Measurements from ENCODE around the gene AOPEP. TPM values are rescaled to one million over a fixed set of nuclear protein-coding genes. Genes with fewer than 3 reads are reported as not detected.

AOPEP gene
- total RNA-seq, 6 donors from 2014 or later, result 55.4 to 410 (median 111) TPM

DNA sequence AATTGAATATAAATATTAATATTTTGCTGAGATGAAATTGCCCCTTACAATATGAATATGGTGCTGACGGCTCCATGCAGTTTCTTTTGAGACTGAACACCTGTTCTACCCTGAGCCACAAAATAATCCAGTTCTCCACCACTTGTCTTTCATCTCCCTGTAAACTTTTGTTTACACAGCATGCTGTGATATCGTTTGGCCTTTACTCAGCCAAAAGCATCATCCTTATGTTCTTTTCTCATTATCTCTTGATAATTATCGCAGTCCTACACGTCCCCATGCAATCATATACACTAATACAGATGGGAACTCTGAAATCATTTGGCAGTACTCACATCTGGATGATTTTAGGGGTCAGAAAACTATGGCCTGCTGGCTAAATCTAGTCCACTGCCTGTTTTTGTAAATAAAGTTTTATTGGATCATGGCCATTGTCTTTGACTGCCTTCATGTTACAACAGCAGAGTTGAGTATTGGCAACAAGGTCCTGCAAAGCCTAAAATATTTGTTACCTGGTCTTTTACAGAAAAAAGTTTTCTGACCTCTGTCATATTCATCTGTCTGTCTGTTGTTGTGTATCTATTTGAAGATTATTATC lies 53.3 kb downstream of the AOPEP start:
- Histone ChIP-seq H3K27ac (no peak overlapping the region), H3K27me3 (no peaks in the 10 kb centered on the region), H3K36me3 (no peaks in the 10 kb centered on the region), H3K4me1 (peaks cover 0 to 11% (median 9%) of the 10 kb centered on the region in 4 donors), H3K4me3 (no peak overlapping the region), H3K9me3 (no peaks in the 10 kb centered on the region)
- DNase-seq, result no peak
- TF ChIP-seq, protein P1, sequence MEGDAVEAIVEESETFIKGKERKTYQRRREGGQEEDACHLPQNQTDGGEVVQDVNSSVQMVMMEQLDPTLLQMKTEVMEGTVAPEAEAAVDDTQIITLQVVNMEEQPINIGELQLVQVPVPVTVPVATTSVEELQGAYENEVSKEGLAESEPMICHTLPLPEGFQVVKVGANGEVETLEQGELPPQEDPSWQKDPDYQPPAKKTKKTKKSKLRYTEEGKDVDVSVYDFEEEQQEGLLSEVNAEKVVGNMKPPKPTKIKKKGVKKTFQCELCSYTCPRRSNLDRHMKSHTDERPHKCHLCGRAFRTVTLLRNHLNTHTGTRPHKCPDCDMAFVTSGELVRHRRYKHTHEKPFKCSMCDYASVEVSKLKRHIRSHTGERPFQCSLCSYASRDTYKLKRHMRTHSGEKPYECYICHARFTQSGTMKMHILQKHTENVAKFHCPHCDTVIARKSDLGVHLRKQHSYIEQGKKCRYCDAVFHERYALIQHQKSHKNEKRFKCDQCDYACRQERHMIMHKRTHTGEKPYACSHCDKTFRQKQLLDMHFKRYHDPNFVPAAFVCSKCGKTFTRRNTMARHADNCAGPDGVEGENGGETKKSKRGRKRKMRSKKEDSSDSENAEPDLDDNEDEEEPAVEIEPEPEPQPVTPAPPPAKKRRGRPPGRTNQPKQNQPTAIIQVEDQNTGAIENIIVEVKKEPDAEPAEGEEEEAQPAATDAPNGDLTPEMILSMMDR (IDR thresholded peaks at IDR 0.05), result no peak
- TF ChIP-seq EP300 (IDR thresholded peaks at IDR 0.05), result no peak
- TF ChIP-seq POLR2A (IDR thresholded peaks at IDR 0.05), result no peak
- TF ChIP-seq POLR2AphosphoS5 (IDR thresholded peaks at IDR 0.05), result no peak
- ATAC-seq (ENCODE audit: low FRiP score in 2 of 2), result no peak
- 86 to 91% methylated on average over 4 of the region's 4 CpGs for WGBS, 2 donors

DNA sequence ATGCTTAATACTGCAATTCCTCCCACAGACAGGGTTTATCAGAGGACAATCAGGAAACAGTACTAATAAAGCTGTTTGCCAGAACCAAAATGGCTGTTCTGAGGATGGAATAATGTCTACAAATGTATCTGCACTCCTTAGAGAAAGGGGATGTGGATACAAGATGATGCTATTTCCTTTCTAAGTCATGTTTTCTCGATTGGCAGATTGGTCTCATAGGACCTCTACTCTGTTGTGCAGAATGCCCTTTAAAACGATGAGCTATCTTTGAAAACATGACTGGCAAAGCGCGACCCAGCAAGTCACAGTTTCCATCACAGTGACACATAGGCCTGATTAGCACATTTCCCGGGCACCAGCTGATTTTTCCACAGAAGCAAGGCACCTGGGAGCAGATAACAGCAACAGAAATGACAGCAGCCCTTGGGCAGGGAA lies 54.0 kb downstream of the AOPEP start:
- Histone ChIP-seq H3K9me3 (no peaks in the 10 kb centered on the region), H3K27me3 (no peaks in the 10 kb centered on the region), H3K4me1 (peaks cover 0 to 11% (median 9%) of the 10 kb centered on the region in 4 donors), H3K36me3 (no peaks in the 10 kb centered on the region), H3K27ac (no peak overlapping the region), H3K4me3 (no peak overlapping the region)
- no peak for TF ChIP-seq EP300 (IDR thresholded peaks at IDR 0.05)
- TF ChIP-seq POLR2A (IDR thresholded peaks at IDR 0.05), result no peak
- TF ChIP-seq POLR2AphosphoS5 (IDR thresholded peaks at IDR 0.05), result no peak
- TF ChIP-seq, protein P1 (IDR thresholded peaks at IDR 0.05), result no peak
- DNase-seq, result no peak
- 58 to 76% methylated on average over 5 of the region's 5 CpGs for WGBS, 2 donors
- no peak for ATAC-seq (ENCODE audit: low FRiP score in 2 of 2)

DNA sequence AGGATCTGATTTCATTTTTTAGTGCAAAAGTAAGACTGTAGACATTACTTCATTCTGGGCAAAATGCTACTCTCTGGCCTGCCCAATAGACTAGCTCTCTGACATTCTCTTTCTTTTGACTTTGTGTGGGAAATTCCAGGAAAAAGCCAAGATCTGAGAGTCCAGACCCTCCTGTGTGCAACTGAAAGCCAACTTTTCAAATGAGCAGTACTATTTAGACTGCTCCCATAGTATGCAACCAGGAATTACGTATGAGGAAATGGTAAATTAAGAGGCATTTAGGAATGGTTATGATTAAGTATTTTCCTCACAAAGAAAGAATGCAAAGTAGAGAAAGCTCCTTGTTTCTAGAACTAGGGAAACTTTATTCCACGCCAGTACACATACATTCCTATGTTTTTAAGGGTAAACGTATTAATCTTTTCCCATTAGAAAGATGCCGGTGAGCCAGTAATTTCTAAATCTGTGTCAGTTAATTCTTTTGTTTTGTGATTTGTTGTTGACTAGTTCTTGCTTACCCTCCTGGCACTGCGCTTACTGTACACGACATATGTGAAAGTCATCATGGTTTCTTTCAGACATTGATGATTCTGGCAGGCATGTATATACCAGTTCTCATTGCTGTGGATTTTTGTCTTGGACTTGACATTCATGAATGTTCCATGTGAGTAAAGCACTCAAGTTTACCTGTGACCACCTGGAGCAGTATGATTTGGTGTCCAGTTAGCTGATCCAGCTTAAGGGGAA lies 56.0 kb downstream of the AOPEP start:
- DNase-seq, result no peak
- Histone ChIP-seq H3K27me3 (no peaks in the 10 kb centered on the region), H3K9me3 (no peaks in the 10 kb centered on the region), H3K4me1 (peaks cover 0 to 11% (median 9%) of the 10 kb centered on the region in 4 donors), H3K4me3 (no peak overlapping the region), H3K36me3 (no peaks in the 10 kb centered on the region), H3K27ac (peak overlapping the region in 2 of 4 donors; percentile 31 to 56)
- peak in 1 of 2 donors; percentile 87 for ATAC-seq (ENCODE audit: low FRiP score in 2 of 2)
- WGBS, 2 donors, result 74 to 75% methylated on average over 6 of the region's 6 CpGs
- TF ChIP-seq POLR2AphosphoS5 (IDR thresholded peaks at IDR 0.05), result no peak
- no peak for TF ChIP-seq POLR2A (IDR thresholded peaks at IDR 0.05)
- TF ChIP-seq EP300 (IDR thresholded peaks at IDR 0.05), result no peak
- TF ChIP-seq, protein P1 (IDR thresholded peaks at IDR 0.05), result no peak

DNA sequence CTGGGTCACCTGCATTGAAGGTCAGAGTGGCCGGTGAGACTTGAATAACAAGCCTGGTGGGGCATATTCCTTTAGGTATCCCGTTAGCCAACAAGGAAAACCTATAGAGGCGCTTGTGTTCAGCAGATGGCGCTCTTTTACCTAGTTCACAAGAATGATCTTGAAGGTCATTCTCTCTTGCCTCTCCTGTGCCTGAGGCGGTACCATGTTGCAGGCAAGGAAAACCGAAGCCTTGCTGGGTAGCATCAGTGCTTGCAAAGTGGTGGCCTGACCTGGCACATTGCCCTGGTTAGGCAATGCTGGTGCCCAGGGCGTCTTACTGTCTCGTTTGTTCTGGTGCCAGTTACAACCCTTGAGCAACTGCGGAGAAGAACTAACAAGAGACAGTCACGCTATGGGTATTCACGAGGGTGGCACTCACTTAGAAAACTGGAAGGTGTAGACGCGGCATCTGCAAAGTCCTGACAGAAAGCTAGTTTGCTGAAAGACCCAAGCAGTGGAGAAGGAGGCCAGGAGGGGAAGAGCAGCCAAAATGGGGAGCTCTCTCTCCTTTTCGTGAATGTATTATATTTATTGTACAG lies 56.7 kb downstream of the AOPEP start:
- peak overlapping the region in 2 of 4 donors; percentile 31 to 56 for H3K27ac ChIP-seq
- H3K27me3 ChIP-seq, result no peaks in the 10 kb centered on the region
- no peak overlapping the region for H3K4me3 ChIP-seq
- TF ChIP-seq EP300 (IDR thresholded peaks at IDR 0.05), result peak in 1 of 4 donors; percentile 80
- TF ChIP-seq, protein P1 (IDR thresholded peaks at IDR 0.05), result peak; percentile 42 to 77 (median 62)
- TF ChIP-seq POLR2AphosphoS5 (IDR thresholded peaks at IDR 0.05), result peak; percentile 63 to 77
- TF ChIP-seq POLR2A (IDR thresholded peaks at IDR 0.05), result no peak
- 36 to 60% methylated on average over 10 to 14 of the region's 14 CpGs for WGBS, 2 donors
- H3K36me3 ChIP-seq, result no peaks in the 10 kb centered on the region
- H3K4me1 ChIP-seq, result peaks cover 0 to 11% (median 9%) of the 10 kb centered on the region in 4 donors
- no peaks in the 10 kb centered on the region for H3K9me3 ChIP-seq
- DNase-seq, result peak in 1 of 2 donors; percentile 91
- peak; percentile 87 to 93 for ATAC-seq (ENCODE audit: low FRiP score in 2 of 2)

All from upper lobe of left lung (tissue), 6 donors.